ENCODE data around the gene GPRC6A.

DNA sequence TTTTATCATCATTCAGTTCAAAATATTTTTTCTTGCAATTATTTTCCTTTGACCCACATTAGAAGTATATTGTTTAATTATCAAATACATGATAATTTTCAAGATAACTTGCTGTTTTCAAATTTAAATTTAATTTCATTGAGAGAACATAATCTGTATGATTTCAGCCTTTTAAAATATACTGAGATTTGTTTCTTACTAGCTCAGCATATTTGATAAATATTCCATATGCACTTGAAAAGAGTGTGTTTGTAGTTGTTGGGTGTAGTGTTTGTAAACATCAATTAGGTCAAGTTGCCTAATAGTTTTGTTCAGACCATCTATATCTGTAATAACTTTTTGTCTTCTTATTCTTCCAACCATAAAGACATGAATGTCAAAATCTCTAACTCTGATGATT lies 29.2 kb upstream of the GPRC6A start:
- TF ChIP-seq, protein P1, sequence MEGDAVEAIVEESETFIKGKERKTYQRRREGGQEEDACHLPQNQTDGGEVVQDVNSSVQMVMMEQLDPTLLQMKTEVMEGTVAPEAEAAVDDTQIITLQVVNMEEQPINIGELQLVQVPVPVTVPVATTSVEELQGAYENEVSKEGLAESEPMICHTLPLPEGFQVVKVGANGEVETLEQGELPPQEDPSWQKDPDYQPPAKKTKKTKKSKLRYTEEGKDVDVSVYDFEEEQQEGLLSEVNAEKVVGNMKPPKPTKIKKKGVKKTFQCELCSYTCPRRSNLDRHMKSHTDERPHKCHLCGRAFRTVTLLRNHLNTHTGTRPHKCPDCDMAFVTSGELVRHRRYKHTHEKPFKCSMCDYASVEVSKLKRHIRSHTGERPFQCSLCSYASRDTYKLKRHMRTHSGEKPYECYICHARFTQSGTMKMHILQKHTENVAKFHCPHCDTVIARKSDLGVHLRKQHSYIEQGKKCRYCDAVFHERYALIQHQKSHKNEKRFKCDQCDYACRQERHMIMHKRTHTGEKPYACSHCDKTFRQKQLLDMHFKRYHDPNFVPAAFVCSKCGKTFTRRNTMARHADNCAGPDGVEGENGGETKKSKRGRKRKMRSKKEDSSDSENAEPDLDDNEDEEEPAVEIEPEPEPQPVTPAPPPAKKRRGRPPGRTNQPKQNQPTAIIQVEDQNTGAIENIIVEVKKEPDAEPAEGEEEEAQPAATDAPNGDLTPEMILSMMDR (conservative IDR thresholded peaks at IDR 0.05) = no peak
- TF ChIP-seq ZFX (IDR thresholded peaks at IDR 0.05) = no peak

Data from C4-2B (cell line).